GM13977 (cell line): ENCODE data around the gene SLC6A9.

Experiments used
- DNase-seq: peaks from one replicate; pipeline ENCODE4 v3.0.0; 2012; ENCODE audit warnings: low spot score
- in situ Hi-C: fragments of 300-500 bp; cut with MboI; formaldehyde crosslinking; loops from one replicate; pipeline ENCODE4 v1.12.0; 2022; ENCODE audit warnings: low sequenced_read_pairs, low pct_unique_long_range_greater_than_20kb, mixed read lengths, inconsistent platforms; ENCODE audit not compliant: unreplicated experiment
- TF ChIP-seq, protein P1 (sequence below): IDR thresholded peaks from 2 replicates; pipeline ENCODE4 v1.5.1; 2012; ENCODE audit warnings: mild to moderate bottlenecking, control low read depth; ENCODE audit not compliant: insufficient read depth; ENCODE audit errors: extremely low read depth, missing control alignments

The SLC6A9 gene

DNA sequence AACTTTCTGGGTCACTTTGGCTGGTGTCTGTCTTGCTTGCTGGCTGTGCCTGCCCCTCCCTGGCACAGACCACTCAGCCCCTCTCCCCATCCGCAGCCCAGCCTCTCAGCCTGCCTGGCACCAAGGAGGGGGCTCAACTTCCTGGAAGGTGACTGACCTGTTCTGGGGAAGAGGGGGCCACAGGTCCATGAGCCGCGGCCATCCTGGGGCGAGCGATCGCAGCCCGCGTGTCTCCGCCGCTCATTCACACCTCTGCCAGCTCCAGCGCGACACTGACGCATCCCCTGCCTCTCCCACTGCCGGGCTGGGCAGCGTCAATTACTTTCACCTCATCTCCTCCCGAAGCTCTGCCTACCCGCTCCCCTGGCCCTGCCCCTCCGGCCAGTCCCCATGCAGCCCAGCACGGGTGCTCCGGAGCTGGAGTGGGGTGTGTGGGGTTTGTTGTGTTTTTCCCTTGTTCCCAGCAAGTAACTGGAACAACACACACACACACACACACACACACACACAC is 14.3 kb downstream of the SLC6A9 start:
- in situ Hi-C loops = no loop called here
- DNase-seq = no peak
- TF ChIP-seq, protein P1, sequence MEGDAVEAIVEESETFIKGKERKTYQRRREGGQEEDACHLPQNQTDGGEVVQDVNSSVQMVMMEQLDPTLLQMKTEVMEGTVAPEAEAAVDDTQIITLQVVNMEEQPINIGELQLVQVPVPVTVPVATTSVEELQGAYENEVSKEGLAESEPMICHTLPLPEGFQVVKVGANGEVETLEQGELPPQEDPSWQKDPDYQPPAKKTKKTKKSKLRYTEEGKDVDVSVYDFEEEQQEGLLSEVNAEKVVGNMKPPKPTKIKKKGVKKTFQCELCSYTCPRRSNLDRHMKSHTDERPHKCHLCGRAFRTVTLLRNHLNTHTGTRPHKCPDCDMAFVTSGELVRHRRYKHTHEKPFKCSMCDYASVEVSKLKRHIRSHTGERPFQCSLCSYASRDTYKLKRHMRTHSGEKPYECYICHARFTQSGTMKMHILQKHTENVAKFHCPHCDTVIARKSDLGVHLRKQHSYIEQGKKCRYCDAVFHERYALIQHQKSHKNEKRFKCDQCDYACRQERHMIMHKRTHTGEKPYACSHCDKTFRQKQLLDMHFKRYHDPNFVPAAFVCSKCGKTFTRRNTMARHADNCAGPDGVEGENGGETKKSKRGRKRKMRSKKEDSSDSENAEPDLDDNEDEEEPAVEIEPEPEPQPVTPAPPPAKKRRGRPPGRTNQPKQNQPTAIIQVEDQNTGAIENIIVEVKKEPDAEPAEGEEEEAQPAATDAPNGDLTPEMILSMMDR = no peak

DNA sequence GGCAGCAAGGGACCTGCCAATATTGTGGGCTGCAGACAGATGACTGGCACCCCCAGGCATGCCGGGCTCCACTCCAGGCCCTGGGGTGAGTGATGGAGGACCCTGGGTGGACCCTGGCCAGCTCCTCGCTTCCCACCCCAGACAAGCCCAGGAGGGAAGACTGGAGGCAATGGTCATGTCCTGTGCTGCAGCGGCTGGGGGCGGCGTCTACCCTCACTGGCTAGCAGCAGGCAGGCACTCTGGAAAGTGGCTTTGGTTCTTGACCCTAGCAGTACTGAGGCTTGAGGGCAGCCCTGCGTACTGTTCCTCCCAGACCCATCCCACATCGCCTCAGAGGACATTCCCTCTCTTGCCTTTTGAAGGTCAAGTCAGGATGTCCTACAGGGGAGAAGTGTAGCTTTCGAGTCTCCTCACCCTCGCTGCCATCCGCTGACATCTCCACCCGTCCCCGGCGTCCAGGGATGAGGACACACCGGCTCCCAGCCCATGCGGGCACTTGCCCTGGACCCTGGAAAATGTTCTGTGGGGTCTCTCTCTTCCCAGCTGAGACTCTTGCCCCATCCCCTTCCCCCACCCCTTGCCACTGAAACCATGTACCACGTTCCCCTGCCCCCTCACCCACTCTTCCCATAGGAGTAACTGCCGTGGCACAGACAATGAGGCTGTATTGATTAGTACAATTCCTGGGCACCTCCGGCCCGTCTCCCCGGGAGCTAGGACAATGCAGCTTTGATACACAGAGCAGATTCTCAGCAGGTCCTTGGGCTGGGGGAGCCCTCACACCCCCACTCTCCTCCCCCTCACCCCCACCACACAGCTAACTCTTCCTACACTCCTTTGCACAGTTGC is 15.0 kb downstream of the SLC6A9 start:
- no peak for DNase-seq
- in situ Hi-C loops = no loop called here
- TF ChIP-seq, protein P1 = no peak

DNA sequence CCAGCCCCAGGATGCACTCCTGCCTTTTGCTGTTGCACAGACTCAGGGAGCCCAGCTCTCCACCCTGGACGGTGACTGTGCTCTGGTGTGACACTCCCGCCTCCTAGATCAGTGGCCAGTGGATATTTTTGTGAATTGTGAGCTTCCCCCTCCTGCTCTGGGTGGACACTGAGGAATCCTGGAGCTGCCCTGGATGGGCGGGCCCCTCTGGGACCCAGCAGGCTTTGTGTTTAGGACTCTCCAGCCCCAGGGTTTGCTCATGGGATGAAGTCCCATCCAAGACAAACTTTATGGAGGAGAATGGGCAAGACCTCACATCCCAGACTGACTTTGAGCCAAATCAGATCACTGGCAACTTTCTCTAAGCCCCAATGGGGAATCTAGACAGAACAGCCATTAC is 16.1 kb downstream of the SLC6A9 start:
- DNase-seq = no peak
- in situ Hi-C loops = no loop called here
- TF ChIP-seq, protein P1 = no peak

DNA sequence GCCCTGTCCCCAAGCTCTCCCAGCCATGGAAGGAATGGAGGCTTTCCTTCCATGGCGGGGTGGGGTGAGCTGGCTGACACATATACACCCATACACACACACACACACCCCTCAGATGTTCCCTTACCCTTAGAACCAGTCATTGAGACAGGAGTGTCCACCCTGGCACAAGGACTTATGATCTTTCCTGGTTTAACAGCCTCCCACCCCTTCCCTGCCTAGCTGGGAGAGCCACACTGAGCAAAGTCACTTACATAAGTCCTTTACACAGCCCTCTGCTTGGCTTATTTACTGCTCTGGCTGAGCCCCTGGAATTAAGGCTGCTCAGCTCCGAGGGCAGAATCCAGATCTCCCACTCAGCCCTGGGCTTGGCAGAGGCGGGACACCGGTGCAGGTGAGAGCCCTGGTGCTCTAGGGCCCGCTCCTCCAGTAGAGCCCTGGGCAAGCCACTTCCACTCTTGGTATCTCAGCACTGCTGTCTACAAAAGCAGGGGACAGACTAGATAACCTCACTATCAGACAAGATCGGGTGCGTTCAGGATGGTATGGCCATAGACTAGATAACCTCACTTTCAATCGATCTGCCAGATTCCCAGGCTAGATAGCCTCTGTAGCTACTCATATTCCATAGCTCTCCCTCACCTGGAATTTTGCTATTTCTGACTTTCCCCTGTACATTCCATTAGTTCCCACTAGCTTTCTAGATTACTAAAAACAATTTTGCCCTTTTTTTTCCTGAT is 16.7 kb downstream of the SLC6A9 start:
- DNase-seq = no peak
- TF ChIP-seq, protein P1 = no peak
- in situ Hi-C loops = no loop called here

DNA sequence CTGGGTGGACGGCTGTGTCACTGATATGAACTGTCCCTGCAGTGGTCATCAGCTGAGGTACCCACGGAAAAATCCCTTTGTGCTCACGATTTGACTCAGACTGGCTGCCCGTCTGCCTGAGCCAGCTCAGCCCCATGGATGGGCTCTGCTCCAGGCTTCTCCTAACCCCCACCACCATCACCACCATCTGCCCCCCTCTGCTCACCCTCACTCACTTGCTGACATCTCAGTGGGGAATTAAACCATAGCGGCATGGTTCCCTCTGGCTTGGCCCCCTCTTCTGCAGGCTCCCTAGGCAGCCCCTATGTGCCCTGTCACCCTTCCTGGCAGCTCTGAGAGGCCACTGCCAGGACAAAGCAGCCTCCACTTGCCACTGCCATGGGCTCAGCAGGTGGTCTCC is 17.3 kb downstream of the SLC6A9 start:
- DNase-seq = no peak
- TF ChIP-seq, protein P1 = no peak
- in situ Hi-C loops = no loop called here

DNA sequence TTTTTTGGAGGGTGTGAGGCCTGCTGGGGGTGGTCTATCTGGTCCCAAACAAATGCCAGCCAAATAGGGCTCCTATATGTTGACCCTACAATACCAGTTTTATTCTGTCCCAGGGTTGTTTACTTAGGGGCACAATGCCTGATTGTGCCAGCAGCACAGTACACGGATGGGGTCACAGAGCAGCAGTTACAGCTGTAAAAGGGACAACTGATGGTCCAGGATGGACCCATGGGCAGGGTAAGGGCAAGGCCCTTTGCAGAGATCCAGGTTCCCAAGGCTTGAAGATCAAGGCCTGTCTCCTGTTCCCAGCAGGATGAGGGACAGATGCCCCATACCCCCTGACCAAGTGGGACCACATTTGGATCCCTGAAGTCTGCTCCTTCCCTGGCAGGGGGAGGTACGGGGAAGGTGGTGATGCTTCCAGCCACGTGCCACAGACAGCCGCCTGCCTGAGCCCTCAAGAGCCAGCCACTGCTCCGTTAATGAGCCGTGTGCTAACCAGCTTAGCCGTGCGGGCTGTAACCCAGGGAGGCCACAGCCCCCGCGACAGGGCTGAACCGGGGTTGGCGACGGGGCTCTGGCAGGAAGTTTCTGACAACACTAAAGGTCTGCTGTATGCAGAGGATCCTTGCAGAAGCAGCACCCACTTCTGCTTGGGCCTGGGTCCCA is 18.2 kb downstream of the SLC6A9 start:
- TF ChIP-seq, protein P1 = no peak
- no peak for DNase-seq
- in situ Hi-C loops = no loop called here
